AG04449 (cell line): ENCODE data around the gene P3H2.

ENCODE experiments used
- CTCF ChIA-PET: fragments of 350-600 bp; formaldehyde crosslinking; extraction: SDS; loops from one replicate; lab custom pipeline; 2021; ENCODE audit warnings: antibody characterized with exemption; lab: Yijun Ruan, JAX
- POLR2A ChIA-PET: fragments of 400-600, 350-600 bp; formaldehyde crosslinking; extraction: SDS; loops from one replicate; lab custom pipeline; 2020; ENCODE audit warnings: antibody characterized with exemption, inconsistent platforms; lab: Yijun Ruan, JAX
- DNase-seq: peaks from one replicate; pipeline ENCODE4 v3.0.0-alpha.2; 2010; ENCODE audit warnings: low read depth, low spot score
- H3K4me3 ChIP-seq: 2 replicates; pipeline ENCODE4 v1.5.1; 2011; ENCODE audit warnings: low read depth, mild to moderate bottlenecking, control low read depth, low read length
- TF ChIP-seq, protein P1 (sequence below): IDR thresholded peaks from one replicate; pipeline ENCODE4 v1.5.1; 2011; ENCODE audit warnings: mild to moderate bottlenecking, moderate library complexity, low read length, control low read depth, inconsistent platforms; ENCODE audit not compliant: insufficient read depth; ENCODE audit errors: missing control alignments

P3H2 gene

DNA sequence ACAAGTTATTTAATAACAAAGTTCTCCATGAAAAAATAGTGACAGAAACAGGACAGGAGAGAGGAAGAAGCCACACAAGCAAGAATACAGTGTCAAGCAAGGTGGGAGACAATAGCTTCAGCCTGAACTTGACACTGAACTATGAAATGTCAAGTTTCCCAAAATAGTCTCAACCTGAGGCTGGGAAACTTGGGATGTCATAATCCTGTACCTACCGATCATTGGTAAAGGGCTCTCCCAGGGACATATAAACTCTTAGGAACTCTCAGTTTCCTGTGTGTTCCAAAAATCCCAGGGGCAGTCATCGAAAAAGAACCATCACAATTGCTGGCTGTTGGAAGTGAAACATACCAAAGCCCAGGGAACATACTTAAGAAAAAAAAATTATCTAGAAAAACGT lies 211.6 kb downstream of the P3H2 start:
- CTCF ChIA-PET = interaction anchor here (1.0 kb wide), 2 partner anchors 11 to 26 kb away, joined by 3 read pairs; no protein-coding TSS in a partner anchor
- TF ChIP-seq, protein P1, sequence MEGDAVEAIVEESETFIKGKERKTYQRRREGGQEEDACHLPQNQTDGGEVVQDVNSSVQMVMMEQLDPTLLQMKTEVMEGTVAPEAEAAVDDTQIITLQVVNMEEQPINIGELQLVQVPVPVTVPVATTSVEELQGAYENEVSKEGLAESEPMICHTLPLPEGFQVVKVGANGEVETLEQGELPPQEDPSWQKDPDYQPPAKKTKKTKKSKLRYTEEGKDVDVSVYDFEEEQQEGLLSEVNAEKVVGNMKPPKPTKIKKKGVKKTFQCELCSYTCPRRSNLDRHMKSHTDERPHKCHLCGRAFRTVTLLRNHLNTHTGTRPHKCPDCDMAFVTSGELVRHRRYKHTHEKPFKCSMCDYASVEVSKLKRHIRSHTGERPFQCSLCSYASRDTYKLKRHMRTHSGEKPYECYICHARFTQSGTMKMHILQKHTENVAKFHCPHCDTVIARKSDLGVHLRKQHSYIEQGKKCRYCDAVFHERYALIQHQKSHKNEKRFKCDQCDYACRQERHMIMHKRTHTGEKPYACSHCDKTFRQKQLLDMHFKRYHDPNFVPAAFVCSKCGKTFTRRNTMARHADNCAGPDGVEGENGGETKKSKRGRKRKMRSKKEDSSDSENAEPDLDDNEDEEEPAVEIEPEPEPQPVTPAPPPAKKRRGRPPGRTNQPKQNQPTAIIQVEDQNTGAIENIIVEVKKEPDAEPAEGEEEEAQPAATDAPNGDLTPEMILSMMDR = no peak
- POLR2A ChIA-PET = interaction anchor here (1.3 kb wide), 1 partner anchor 16 kb away, joined by 3 read pairs; no protein-coding TSS in a partner anchor
- no peak for DNase-seq
- H3K4me3 ChIP-seq = no peak overlapping the region

DNA sequence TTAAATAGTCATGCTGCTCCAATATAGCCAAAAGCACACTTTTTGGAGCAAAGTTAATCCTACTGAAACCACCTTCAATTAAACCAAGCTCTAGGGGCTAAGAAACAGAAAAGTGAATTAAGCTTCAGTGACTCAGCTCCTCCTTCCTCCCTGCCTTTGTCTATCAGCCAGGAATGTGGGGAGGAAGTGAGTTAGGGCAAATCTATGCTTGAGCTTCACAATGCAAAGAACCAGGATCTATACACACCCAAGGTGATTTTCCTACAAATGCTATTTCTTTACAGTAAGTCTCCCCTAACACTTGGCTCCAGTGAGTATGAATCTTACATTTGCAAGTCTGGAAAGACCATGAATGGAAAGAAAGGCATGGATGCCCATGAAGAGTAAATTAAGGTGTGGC lies 212.1 kb downstream of the P3H2 start:
- DNase-seq = peak; percentile 14
- H3K4me3 ChIP-seq = no peak overlapping the region
- POLR2A ChIA-PET = interaction anchor here (1.3 kb wide), 1 partner anchor 16 kb away, joined by 3 read pairs; no protein-coding TSS in a partner anchor
- TF ChIP-seq, protein P1 = no peak
- CTCF ChIA-PET = interaction anchor here (1.0 to 1.4 kb wide), 2 partner anchors 27 to 46 kb away, joined by 3 read pairs; no protein-coding TSS in a partner anchor

DNA sequence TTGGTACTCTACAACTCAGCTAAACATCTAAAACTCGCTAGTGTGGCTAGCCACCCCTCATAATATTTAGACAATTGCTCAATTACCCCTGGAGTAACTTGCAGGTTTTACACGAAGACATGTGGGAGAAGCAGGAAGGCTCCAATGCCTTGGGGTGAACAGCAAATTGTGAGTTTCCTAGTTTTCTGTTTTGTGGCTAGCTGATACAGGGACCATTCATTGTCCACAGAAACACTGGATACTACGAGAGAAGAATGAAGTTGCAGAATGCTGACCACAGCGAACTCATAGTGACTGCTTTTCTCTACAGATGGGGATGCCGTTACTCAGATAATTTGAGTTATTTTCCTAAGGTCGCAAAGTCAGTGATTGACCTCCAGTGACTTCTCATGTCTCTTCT lies 212.9 kb downstream of the P3H2 start:
- no peak for DNase-seq
- POLR2A ChIA-PET = no interaction called here
- CTCF ChIA-PET = interaction anchor here (0.8 to 1.4 kb wide), 3 partner anchors 28 to 54 kb away, joined by 3 read pairs; no protein-coding TSS in a partner anchor
- no peak overlapping the region for H3K4me3 ChIP-seq
- TF ChIP-seq, protein P1 = no peak
